ENCODE results near the gene AGAP1.

The AGAP1 gene

DNA sequence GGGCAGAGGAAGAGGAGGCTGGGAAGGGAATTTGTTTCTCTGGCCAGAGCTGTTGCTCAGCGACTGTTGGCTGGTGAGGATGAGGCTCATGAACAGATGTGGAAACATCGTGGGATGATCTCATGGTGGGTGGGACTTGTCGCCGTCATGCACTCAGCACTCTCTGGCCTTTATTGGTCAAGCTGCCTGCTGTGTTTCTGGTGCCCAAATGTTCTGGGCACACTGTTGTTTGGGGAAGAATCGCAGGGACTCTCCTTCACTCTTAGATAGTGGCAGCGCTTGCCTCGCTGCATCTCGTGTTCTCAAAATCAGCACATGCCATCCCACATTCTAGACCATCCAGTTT is 145.6 kb downstream of the AGAP1 start:
- H3K4me3 ChIP-seq (ENCODE audit: low read length): no peak overlapping the region
- TF ChIP-seq, protein P1, sequence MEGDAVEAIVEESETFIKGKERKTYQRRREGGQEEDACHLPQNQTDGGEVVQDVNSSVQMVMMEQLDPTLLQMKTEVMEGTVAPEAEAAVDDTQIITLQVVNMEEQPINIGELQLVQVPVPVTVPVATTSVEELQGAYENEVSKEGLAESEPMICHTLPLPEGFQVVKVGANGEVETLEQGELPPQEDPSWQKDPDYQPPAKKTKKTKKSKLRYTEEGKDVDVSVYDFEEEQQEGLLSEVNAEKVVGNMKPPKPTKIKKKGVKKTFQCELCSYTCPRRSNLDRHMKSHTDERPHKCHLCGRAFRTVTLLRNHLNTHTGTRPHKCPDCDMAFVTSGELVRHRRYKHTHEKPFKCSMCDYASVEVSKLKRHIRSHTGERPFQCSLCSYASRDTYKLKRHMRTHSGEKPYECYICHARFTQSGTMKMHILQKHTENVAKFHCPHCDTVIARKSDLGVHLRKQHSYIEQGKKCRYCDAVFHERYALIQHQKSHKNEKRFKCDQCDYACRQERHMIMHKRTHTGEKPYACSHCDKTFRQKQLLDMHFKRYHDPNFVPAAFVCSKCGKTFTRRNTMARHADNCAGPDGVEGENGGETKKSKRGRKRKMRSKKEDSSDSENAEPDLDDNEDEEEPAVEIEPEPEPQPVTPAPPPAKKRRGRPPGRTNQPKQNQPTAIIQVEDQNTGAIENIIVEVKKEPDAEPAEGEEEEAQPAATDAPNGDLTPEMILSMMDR (IDR thresholded peaks at IDR 0.05; ENCODE audit: insufficient read depth, low read depth, low read length, missing control alignments): no peak
- peak; percentile 62 for DNase-seq (ENCODE audit: low read depth)

DNA sequence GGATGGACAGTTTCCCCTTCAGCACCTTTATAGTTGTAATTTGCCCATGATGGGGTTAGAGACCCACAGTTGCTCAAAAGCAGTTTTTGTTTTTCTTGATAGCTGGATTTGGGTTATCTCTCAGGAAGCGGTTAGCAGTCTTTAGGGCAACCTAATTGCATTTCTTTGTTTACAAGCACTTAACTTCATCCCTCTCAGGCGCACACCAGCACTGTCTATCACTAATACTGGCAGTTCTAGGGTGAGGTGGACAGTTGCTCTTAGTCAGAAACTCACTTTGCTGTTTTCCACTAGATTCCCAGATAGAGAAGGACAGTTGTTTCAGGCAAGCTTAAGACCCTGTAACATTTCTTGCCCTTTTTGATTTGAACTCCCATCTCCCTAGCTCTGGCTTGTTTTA is 146.0 kb downstream of the AGAP1 start:
- H3K4me3 ChIP-seq (ENCODE audit: low read length): no peak overlapping the region
- TF ChIP-seq, protein P1 (IDR thresholded peaks at IDR 0.05; ENCODE audit: insufficient read depth, low read depth, low read length, missing control alignments): no peak
- no peak for DNase-seq (ENCODE audit: low read depth)

DNA sequence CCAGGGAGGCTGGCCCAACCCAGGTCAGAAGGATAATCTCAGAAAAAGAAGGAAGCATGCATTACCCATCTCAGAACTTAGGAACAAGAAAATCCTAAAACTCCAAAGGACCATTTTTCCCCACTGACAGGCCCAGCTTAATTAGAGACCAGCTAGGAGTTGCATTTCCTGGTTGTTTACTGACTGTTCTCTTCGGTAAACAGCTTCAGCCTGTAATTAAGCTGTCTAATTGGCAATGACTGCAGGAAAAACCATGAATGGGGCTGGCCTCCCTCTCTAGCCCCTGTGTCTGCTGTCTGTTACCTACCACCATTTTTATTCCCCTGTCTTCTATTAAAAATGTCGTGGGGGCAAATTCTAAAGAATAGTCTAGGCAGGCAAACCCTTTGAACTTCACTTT is 146.5 kb downstream of the AGAP1 start:
- no peak overlapping the region for H3K4me3 ChIP-seq (ENCODE audit: low read length)
- DNase-seq (ENCODE audit: low read depth): no peak
- TF ChIP-seq, protein P1 (IDR thresholded peaks at IDR 0.05; ENCODE audit: insufficient read depth, low read depth, low read length, missing control alignments): no peak

DNA sequence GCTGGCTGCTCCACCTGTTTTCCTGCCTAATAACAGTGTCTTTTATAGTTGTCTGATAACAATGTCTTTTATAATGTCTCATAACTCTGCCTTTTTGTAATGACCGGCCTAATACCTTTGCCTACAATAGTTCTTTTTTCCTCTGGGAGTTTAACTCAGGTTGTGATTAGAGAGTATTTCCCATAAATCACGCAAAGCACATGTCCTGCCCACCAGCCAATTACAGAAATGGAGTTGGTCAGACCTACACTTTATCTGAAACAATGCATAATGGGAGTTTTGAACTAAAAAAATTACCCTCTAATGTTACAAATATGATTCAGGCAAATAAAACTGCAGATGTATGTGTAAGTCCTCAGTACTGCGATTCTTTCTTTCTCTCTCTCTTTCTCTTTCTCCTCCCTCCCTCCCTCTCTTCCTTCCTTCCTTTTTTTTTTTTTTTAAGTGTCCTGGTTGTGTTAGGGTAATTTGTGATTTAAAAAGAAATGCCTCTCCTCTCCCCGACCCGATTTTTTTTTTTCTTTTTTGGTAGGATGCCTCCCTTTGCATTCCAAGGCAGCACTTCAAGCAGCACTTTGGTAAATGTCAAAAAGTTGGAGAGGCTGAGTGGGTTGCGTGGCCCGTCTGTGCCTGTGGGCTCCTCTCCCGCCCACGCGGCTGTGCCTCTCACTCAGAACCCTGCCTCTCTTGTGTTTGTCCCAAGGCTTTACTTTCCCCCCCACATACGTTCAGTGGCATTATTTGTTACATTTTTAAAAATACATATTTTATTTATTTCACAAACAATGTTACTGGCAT is 147.3 kb downstream of the AGAP1 start:
- H3K4me3 ChIP-seq (ENCODE audit: low read length): no peak overlapping the region

DNA sequence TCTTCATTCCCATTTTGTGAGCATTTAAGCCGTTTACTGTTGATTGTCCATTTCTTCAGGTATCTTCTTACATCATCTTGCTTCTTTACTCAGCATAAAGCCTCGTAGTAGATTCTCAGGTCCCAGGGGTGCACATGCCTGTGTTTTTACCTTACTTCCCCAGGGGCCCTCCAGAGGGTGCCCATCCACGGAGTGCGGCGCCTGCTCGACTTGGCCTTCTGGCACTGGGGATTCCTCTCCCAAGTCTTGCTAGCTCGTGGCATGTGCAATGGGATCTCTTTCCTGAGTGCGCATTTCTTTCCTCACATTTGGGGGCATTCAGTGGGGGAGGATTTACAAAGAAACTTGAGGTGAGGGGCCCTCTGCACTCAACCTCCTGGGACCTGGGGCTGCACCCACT is 148.1 kb downstream of the AGAP1 start:
- TF ChIP-seq, protein P1 (IDR thresholded peaks at IDR 0.05; ENCODE audit: insufficient read depth, low read depth, low read length, missing control alignments): no peak
- no peak for DNase-seq (ENCODE audit: low read depth)
- no peak overlapping the region for H3K4me3 ChIP-seq (ENCODE audit: low read length)

More for the DNA sequence above, 147.3 kb downstream of the AGAP1 start:
- DNase-seq (ENCODE audit: low read depth): peak; percentile 43
- TF ChIP-seq, protein P1 (IDR thresholded peaks at IDR 0.05; ENCODE audit: insufficient read depth, low read depth, low read length, missing control alignments): no peak

DNA sequence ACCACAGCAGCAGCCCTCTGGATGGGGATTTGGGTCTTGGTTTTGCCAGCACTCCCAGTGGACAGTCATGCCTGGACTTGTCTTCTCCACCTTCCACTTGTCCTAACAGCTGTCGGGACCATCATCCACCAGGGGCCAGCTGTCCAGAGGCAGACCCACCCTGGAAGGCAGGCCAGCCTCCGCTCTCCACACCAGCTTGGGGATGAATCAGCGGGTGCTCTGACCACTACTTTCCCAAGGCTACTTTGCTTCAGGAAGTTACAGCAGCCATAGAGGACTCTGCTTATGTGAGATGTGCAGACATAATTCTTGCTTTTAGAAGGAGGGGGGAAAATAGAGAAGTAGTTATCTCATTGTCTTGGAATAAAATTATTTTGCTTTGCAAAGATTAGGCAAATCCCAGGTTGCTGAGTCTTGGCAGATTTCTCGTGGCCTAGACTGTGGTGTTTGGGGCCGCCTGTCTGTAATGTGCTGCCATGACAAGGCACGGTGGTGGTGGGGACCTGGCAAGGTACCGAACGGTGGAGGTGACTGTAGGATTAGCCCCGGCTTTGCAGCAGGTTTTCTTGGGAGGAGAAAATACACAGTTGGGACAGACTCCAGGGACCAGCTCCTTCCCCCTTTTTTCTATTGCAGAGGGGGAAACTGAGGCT is 148.7 kb downstream of the AGAP1 start:
- TF ChIP-seq, protein P1 (IDR thresholded peaks at IDR 0.05; ENCODE audit: insufficient read depth, low read depth, low read length, missing control alignments): no peak
- DNase-seq (ENCODE audit: low read depth): peak; percentile 36

More for the DNA sequence above, 148.7 kb downstream of the AGAP1 start:
- no peak overlapping the region for H3K4me3 ChIP-seq (ENCODE audit: low read length)

All from epithelial cell of esophagus (primary cell).